ENCODE data around the gene GPRC5C.

GRCh38 chr17:74448756-74449155 is 16.9 kb downstream of the GPRC5C start:
- TF ChIP-seq MTA3 (IDR thresholded peaks at IDR 0.05; ENCODE audit: borderline replicate concordance) (no peak), ZNF143 (CRISPR knock-in tag; IDR thresholded peaks at IDR 0.05) (no peak), ELF2 (CRISPR knock-in tag; IDR thresholded peaks at IDR 0.05) (no peak), TAF7 (tag; IDR thresholded peaks at IDR 0.05) (no peak), RHOXF2B (CRISPR knock-in tag; conservative IDR thresholded peaks at IDR 0.05) (no peak), ZMIZ1 (IDR thresholded peaks at IDR 0.05; ENCODE audit: low read depth in 2 of 2, low read length in 2 of 2) (no peak)
- TF ChIP-seq, protein P1, sequence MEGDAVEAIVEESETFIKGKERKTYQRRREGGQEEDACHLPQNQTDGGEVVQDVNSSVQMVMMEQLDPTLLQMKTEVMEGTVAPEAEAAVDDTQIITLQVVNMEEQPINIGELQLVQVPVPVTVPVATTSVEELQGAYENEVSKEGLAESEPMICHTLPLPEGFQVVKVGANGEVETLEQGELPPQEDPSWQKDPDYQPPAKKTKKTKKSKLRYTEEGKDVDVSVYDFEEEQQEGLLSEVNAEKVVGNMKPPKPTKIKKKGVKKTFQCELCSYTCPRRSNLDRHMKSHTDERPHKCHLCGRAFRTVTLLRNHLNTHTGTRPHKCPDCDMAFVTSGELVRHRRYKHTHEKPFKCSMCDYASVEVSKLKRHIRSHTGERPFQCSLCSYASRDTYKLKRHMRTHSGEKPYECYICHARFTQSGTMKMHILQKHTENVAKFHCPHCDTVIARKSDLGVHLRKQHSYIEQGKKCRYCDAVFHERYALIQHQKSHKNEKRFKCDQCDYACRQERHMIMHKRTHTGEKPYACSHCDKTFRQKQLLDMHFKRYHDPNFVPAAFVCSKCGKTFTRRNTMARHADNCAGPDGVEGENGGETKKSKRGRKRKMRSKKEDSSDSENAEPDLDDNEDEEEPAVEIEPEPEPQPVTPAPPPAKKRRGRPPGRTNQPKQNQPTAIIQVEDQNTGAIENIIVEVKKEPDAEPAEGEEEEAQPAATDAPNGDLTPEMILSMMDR (IDR thresholded peaks at IDR 0.05 in 2 of 3, conservative IDR thresholded peaks at IDR 0.05 in 1 of 3; ENCODE audit: insufficient read depth in 2 of 3, low read depth in 1 of 3, low read length in 3 of 3) = no peak
